Subcutaneous abdominal adipose tissue (tissue), 5 donors: ENCODE measurements around the gene TMEM97.

Source experiments
- H3K27ac ChIP-seq: one replicate; pipeline ENCODE4 v1.7.0; 2013; ENCODE audit warnings: low read depth, mild to moderate bottlenecking, inconsistent platforms, low read length, moderate library complexity
- H3K27me3 ChIP-seq, 5 donors: one replicate each; pipeline ENCODE4 v1.7.0; 2013; ENCODE audit warnings: low read length in 5 of 5, inconsistent platforms in 1 of 5; ENCODE audit not compliant: control insufficient read depth in 5 of 5, insufficient read depth in 4 of 5
- H3K36me3 ChIP-seq, 5 donors: one replicate each; pipeline ENCODE4 v1.7.0; 2013; ENCODE audit warnings: low read length in 5 of 5; ENCODE audit not compliant: control insufficient read depth in 5 of 5, insufficient read depth in 5 of 5
- H3K4me1 ChIP-seq, 5 donors: one replicate each; pipeline ENCODE4 v1.7.0; 2013; ENCODE audit warnings: low read length in 5 of 5, mild to moderate bottlenecking in 3 of 5, moderate library complexity in 1 of 5; ENCODE audit not compliant: control insufficient read depth in 5 of 5, insufficient read depth in 5 of 5
- H3K4me3 ChIP-seq, 5 donors: one replicate each; pipeline ENCODE4 v1.7.0; 2013; ENCODE audit warnings: low read length in 5 of 5, low read depth in 1 of 5
- H3K9ac ChIP-seq, 5 donors: one replicate each; pipeline ENCODE4 v1.7.0; 2013; ENCODE audit warnings: low read length in 5 of 5, mild to moderate bottlenecking in 4 of 5, moderate library complexity in 3 of 5
- H3K9me3 ChIP-seq, 5 donors: one replicate each; pipeline ENCODE4 v1.7.0; 2013; ENCODE audit warnings: low read length in 5 of 5; ENCODE audit not compliant: control insufficient read depth in 5 of 5
- donor health status: healthy.
- donor health status: healthy.
- donor health status: healthy.
- donor health status: healthy.
- donor health status: healthy.

TMEM97 gene

DNA sequence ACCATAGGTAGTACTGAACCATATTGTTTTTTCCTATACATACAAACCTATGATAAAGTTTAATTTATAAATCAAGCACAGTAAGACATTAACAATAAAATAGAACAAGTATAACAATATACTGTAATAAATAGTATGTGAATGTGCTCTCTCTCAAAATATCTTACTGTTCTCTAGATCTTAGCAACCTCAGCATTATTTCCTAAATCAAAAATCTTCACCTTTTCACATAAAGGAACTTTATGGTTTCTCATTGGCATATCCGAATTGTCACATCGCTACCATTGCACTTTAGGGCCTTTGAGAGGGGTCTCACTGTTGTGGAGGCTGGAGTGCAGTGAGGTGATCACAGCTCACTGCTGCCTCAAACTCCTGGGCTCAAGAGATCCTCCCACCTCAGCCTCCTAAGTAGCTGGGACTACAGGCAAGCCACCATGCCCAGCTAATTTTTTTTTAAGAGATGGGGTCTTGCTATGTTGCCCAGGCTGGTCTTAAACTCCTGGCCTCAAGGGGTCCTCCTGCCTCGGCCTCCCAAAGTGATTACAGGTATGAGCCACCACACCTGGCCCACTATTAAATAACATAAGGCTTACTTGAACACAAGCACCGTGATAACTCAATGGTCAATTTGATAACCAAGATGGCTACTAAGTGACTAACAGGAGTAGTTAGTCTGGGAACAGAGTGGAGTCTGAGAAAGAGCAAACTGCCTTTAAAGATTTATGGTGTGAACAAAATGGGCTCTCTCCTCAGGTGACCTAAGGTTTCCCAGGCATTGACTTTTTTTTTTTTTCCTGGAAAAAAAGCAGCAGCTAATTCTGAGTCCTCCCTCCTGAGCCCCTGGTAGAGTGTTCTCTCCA, 2.9 kb upstream of the TMEM97 start:
- Histone ChIP-seq H3K27me3 (peaks cover 0 to 6% (median 4%) of the 10 kb centered on the region in 5 donors), H3K27ac (no peak overlapping the region), H3K9ac (no peak overlapping the region), H3K36me3 (no peaks in the 10 kb centered on the region), H3K4me3 (no peak overlapping the region), H3K9me3 (no peaks in the 10 kb centered on the region), H3K4me1 (peaks cover 2 to 23% (median 20%) of the 10 kb centered on the region in 5 donors)

DNA sequence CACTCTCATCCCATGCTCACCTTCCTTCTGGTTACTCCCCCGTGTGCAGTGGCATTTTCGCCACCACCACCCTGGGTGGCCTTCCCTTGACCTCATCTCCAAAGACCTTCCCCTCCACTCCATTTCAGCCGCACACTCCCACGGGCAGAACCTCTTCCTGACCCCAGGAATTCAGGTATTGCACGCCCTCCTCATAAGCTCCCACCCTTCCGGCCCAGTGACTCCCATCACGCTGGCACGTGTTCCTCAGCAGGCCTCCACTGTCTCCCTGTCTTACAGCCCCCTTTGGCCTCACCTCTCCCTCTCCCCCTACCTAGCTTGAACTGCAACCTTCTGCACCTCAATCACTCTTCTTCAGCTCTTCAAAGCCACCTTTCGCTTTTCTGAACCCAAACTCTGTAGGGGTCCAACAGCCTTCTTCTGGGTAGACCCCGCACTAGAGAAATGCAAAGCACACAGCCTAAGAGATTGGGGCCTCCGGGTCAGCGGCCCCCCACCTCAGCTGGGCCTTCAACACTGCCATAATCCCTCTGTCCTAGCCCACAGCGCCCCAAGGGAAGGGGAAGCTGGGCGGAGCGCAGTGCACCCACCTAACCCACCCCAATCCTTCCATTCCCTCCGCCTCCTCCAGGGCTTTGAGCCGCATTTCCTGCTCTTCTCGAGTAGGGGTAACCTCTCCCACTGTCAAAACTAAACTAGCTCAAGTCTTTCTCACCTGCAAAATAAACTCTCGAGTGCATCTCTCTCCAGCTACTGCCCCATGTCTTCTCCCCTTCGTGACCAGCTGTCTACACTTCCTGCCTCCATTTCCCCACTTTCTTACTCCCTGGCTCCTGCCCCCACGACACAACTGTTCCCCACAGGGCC, 1.7 kb upstream of the TMEM97 start:
- H3K9me3 ChIP-seq = no peaks in the 10 kb centered on the region
- no peak overlapping the region for H3K9ac ChIP-seq
- no peaks in the 10 kb centered on the region for H3K36me3 ChIP-seq
- no peak overlapping the region for H3K27ac ChIP-seq
- H3K4me1 ChIP-seq = peaks cover 2 to 23% (median 20%) of the 10 kb centered on the region in 5 donors
- H3K27me3 ChIP-seq = peaks cover 0 to 6% (median 4%) of the 10 kb centered on the region in 5 donors
- H3K4me3 ChIP-seq = peak overlapping the region in 1 of 5 donors; percentile 63

GRCh38 chr17:28317966-28318758, 838 bp upstream of the TMEM97 start:
- Histone ChIP-seq H3K4me3 (peak overlapping the region; percentile 63 to 76 (median 74)), H3K27ac (no peak overlapping the region), H3K4me1 (peaks cover 2 to 23% (median 20%) of the 10 kb centered on the region in 5 donors), H3K9ac (peak overlapping the region in 3 of 5 donors; percentile 21 to 57 (median 56)), H3K9me3 (no peaks in the 10 kb centered on the region), H3K36me3 (no peaks in the 10 kb centered on the region), H3K27me3 (peaks cover 0 to 6% (median 4%) of the 10 kb centered on the region in 5 donors)

- H3K9me3 ChIP-seq = no peaks in the 10 kb centered on the region
- peak overlapping the region; percentile 63 to 76 (median 74) for H3K4me3 ChIP-seq
- peak overlapping the region in 4 of 5 donors; percentile 3 to 70 (median 40) for H3K9ac ChIP-seq
- peak overlapping the region; percentile 16 for H3K27ac ChIP-seq
- H3K36me3 ChIP-seq = no peaks in the 10 kb centered on the region
- H3K4me1 ChIP-seq = peaks cover 2 to 23% (median 20%) of the 10 kb centered on the region in 5 donors
- H3K27me3 ChIP-seq = peaks cover 0 to 6% (median 4%) of the 10 kb centered on the region in 5 donors
Measured at GRCh38 chr17:28319598-28319935, 567 bp downstream of the TMEM97 start.

GRCh38 chr17:28320215-28321061, 1.4 kb downstream of the TMEM97 start:
- H3K4me3 ChIP-seq = no peak overlapping the region
- H3K9me3 ChIP-seq = no peaks in the 10 kb centered on the region
- no peak overlapping the region for H3K9ac ChIP-seq
- peaks cover 0 to 6% (median 4%) of the 10 kb centered on the region in 5 donors for H3K27me3 ChIP-seq
- no peaks in the 10 kb centered on the region for H3K36me3 ChIP-seq
- peaks cover 2 to 23% (median 20%) of the 10 kb centered on the region in 5 donors for H3K4me1 ChIP-seq
- no peak overlapping the region for H3K27ac ChIP-seq

DNA sequence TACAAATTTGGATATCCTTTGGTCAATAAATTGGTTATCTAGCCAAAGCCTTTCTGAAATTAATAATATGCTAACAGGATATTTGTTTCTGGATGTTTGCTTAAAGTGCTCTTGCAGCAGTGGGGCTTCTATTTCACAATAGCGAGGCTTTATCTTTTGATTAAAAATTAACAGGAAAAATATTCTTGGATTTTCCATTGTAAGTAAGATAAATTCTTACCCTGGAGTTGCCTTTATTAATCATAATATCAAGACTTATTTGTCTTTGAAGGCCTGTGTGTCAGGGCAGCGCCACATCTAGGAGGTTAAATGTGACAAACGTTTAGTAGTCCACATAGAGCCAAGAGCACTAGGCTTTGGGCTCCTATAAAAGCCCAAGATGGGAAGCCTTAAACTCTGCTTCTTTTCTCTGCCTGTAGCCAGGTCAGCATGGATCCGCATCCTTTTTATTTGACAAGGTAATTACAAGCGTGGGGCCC, 5.3 kb downstream of the TMEM97 start:
- Histone ChIP-seq H3K27ac (no peak overlapping the region), H3K4me1 (peaks cover 0 to 8% (median 7%) of the 10 kb centered on the region in 5 donors), H3K9me3 (no peaks in the 10 kb centered on the region), H3K4me3 (no peak overlapping the region), H3K36me3 (peaks cover 16 to 24% (median 18%) of the 10 kb centered on the region in 5 donors), H3K27me3 (no peaks in the 10 kb centered on the region), H3K9ac (no peak overlapping the region)

DNA sequence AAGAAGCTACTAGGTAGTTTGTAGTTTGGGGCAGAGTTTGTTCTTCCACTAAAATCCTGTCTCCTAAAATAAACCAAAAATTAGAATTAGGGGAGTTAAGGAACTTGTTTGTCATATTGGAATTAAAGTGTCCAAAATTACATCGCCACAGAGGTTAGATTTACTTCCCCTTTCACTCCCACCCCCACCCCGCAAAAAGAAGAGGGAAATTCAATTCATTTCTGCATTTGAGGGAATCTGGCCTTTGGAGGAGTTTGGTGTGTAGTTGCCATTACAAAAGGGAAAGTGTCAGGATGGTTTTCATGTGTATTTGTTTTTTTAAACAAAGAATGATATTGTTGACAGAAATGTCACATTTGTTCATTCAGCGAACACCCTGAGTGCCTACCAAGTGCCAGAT, 5.8 kb downstream of the TMEM97 start:
- Histone ChIP-seq H3K27me3 (no peaks in the 10 kb centered on the region), H3K4me1 (peaks cover 0 to 3% (median 2%) of the 10 kb centered on the region in 5 donors), H3K36me3 (peaks cover 18 to 27% (median 20%) of the 10 kb centered on the region in 5 donors), H3K9me3 (no peaks in the 10 kb centered on the region), H3K27ac (no peak overlapping the region), H3K9ac (no peak overlapping the region), H3K4me3 (no peak overlapping the region)

DNA sequence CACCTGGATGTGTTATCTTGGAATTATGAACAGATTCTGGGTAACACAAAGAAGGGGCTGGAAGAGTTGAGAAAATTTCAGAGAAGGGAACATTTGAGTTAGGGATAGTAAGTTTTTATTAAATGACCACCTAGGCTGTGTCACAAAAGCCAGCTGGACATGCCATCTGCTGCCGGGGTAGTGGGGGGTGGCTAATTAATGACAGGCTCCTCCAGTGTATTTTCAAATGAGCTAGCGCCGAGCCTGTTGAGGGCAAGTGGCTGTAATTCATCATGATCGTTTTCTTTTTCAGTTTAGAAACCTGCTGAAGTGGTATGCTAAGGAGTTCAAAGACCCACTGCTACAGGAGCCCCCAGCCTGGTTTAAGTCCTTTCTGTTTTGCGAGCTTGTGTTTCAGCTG, 6.2 kb downstream of the TMEM97 start:
- Histone ChIP-seq H3K36me3 (peaks cover 18 to 31% (median 21%) of the 10 kb centered on the region in 5 donors), H3K4me3 (no peak overlapping the region), H3K9ac (peak overlapping the region in 1 of 5 donors; percentile 38), H3K27me3 (no peaks in the 10 kb centered on the region), H3K9me3 (no peaks in the 10 kb centered on the region), H3K4me1 (no peaks in the 10 kb centered on the region), H3K27ac (no peak overlapping the region)

GRCh38 chr17:28326114-28326513, 7.1 kb downstream of the TMEM97 start:
- peaks cover 18 to 40% (median 30%) of the 10 kb centered on the region in 5 donors for H3K36me3 ChIP-seq
- no peaks in the 10 kb centered on the region for H3K4me1 ChIP-seq
- no peaks in the 10 kb centered on the region for H3K27me3 ChIP-seq
- no peak overlapping the region for H3K9ac ChIP-seq
- H3K27ac ChIP-seq = no peak overlapping the region
- H3K4me3 ChIP-seq = no peak overlapping the region
- no peaks in the 10 kb centered on the region for H3K9me3 ChIP-seq
